HG03095 (cell line): ENCODE results near the gene RUFY3.
"Not testable (repeated sequence)": the region's sequence is repeated elsewhere in the genome, so short reads cannot be mapped to it uniquely, and the experiment has no call there.

Source experiments
- ATAC-seq: cut with Tn5 transposase; IDR thresholded peaks from one replicate; pipeline ENCODE4 v1.9.1; 2021; ENCODE audit warnings: moderate library complexity; ENCODE audit not compliant: unreplicated experiment

RUFY3 gene

GRCh38 chr4:70838666-70839588 lies 117.2 kb downstream of the RUFY3 start:
- ATAC-seq, result peak; percentile 42

GRCh38 chr4:70839589-70840093 lies 117.9 kb downstream of the RUFY3 start, which contains the start of gene GRSF1:
Gene GRSF1 (minus strand): TSS chr4:70839890. CDS start chr4:70839827, 63 bp downstream.
- peak; percentile 61 for ATAC-seq

- ATAC-seq, result not testable (repeated sequence)
These were observed 118.4 kb downstream of the RUFY3 start for GRCh38 chr4:70840137-70840536.

- ATAC-seq, result not testable (repeated sequence)
These were observed 118.9 kb downstream of the RUFY3 start for GRCh38 chr4:70840631-70841030.

- no peak for ATAC-seq
These were observed 119.4 kb downstream of the RUFY3 start for GRCh38 chr4:70841211-70841610.

GRCh38 chr4:70841951-70842350 lies 120.2 kb downstream of the RUFY3 start:
- ATAC-seq, result no peak

GRCh38 chr4:70842761-70843435 lies 121.1 kb downstream of the RUFY3 start:
- peak; percentile 27 for ATAC-seq

- ATAC-seq, result no peak
These were observed 122.4 kb downstream of the RUFY3 start for GRCh38 chr4:70844180-70844579.

GRCh38 chr4:70849291-70849690 lies 127.5 kb downstream of the RUFY3 start:
- ATAC-seq, result no peak

- ATAC-seq, result no peak
These were observed 133.7 kb downstream of the RUFY3 start for GRCh38 chr4:70855464-70855863.
